Activated T-helper 9 cell treated with anti-CD3 and anti-CD28 coated beads, Interleukin-2, amount 50 U/mL, for 16 hours (primary cell): Measurements from ENCODE around the gene SEC14L1.
"Not testable (repeated sequence)": the region's sequence is repeated elsewhere in the genome, so short reads cannot be mapped to it uniquely, and the experiment has no call there.

ENCODE experiments used
- DNase-seq: peaks from one replicate; pipeline ENCODE4 v3.0.0-alpha.2; 2020; ENCODE audit warnings: low read depth

SEC14L1 gene

GRCh38 chr17:77237232-77238008, 96.7 kb downstream of the SEC14L1 start:
- no peak for DNase-seq

- no peak for DNase-seq
These were observed 100.2 kb downstream of the SEC14L1 start for GRCh38 chr17:77240976-77241375.

- DNase-seq, result no peak
These were observed 101.5 kb downstream of the SEC14L1 start for GRCh38 chr17:77242118-77242851.

- DNase-seq, result no peak
These were observed 104.6 kb downstream of the SEC14L1 start for GRCh38 chr17:77245162-77245926.

GRCh38 chr17:77246110-77247047, 105.6 kb downstream of the SEC14L1 start:
- no peak for DNase-seq

- DNase-seq, result peak; percentile 81
These were observed 106.3 kb downstream of the SEC14L1 start for GRCh38 chr17:77247048-77247541.

GRCh38 chr17:77247609-77248008, 106.8 kb downstream of the SEC14L1 start:
- no peak for DNase-seq

GRCh38 chr17:77248216-77249114, 107.7 kb downstream of the SEC14L1 start:
- DNase-seq, result no peak

- DNase-seq, result no peak
These were observed 110.9 kb downstream of the SEC14L1 start for GRCh38 chr17:77251622-77252183.

GRCh38 chr17:77252306-77252705, 111.5 kb downstream of the SEC14L1 start:
- DNase-seq, result not testable (repeated sequence)

GRCh38 chr17:77253611-77254051, 112.9 kb downstream of the SEC14L1 start:
- DNase-seq, result no peak

GRCh38 chr17:77254951-77255825, 114.4 kb downstream of the SEC14L1 start:
- no peak for DNase-seq

- DNase-seq, result not testable (repeated sequence)
These were observed 115.2 kb downstream of the SEC14L1 start for GRCh38 chr17:77255970-77256369.

- DNase-seq, result no peak
These were observed 115.9 kb downstream of the SEC14L1 start for GRCh38 chr17:77256710-77257109.

- DNase-seq, result no peak
These were observed 116.4 kb downstream of the SEC14L1 start for GRCh38 chr17:77257169-77257568.

GRCh38 chr17:77257596-77258458, 117.1 kb downstream of the SEC14L1 start:
- DNase-seq, result no peak

GRCh38 chr17:77258638-77259037, 117.9 kb downstream of the SEC14L1 start:
- no peak for DNase-seq
